ENCODE data around the gene MYO9B. TPM values are rescaled to one million over a fixed set of nuclear protein-coding genes. Genes with fewer than 3 reads are reported as not detected.

The MYO9B gene, protein sequence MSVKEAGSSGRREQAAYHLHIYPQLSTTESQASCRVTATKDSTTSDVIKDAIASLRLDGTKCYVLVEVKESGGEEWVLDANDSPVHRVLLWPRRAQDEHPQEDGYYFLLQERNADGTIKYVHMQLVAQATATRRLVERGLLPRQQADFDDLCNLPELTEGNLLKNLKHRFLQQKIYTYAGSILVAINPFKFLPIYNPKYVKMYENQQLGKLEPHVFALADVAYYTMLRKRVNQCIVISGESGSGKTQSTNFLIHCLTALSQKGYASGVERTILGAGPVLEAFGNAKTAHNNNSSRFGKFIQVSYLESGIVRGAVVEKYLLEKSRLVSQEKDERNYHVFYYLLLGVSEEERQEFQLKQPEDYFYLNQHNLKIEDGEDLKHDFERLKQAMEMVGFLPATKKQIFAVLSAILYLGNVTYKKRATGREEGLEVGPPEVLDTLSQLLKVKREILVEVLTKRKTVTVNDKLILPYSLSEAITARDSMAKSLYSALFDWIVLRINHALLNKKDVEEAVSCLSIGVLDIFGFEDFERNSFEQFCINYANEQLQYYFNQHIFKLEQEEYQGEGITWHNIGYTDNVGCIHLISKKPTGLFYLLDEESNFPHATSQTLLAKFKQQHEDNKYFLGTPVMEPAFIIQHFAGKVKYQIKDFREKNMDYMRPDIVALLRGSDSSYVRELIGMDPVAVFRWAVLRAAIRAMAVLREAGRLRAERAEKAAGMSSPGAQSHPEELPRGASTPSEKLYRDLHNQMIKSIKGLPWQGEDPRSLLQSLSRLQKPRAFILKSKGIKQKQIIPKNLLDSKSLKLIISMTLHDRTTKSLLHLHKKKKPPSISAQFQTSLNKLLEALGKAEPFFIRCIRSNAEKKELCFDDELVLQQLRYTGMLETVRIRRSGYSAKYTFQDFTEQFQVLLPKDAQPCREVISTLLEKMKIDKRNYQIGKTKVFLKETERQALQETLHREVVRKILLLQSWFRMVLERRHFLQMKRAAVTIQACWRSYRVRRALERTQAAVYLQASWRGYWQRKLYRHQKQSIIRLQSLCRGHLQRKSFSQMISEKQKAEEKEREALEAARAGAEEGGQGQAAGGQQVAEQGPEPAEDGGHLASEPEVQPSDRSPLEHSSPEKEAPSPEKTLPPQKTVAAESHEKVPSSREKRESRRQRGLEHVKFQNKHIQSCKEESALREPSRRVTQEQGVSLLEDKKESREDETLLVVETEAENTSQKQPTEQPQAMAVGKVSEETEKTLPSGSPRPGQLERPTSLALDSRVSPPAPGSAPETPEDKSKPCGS (N-terminal part only)
- 70.3 to 94.3 TPM (median 73.4 TPM) in 3 replicates for total RNA-seq (2021)
- percentile 54 among the genes with signal in this experiment for Bru-seq, nascent RNA
- long read RNA-seq, experiment 1, full-length matches to known transcripts = 6 of 152 reads
- long read RNA-seq, experiment 1, partial matches to known transcripts = 70 of 152 reads
- long read RNA-seq, experiment 1, other reads (novel, unspliced or antisense) = 76 of 152 reads
- long read RNA-seq, experiment 2, partial matches to known transcripts = 26 of 55 reads
- long read RNA-seq, experiment 2, other reads (novel, unspliced or antisense) = 29 of 55 reads
- long read RNA-seq, experiment 3 = 0 reads

DNA sequence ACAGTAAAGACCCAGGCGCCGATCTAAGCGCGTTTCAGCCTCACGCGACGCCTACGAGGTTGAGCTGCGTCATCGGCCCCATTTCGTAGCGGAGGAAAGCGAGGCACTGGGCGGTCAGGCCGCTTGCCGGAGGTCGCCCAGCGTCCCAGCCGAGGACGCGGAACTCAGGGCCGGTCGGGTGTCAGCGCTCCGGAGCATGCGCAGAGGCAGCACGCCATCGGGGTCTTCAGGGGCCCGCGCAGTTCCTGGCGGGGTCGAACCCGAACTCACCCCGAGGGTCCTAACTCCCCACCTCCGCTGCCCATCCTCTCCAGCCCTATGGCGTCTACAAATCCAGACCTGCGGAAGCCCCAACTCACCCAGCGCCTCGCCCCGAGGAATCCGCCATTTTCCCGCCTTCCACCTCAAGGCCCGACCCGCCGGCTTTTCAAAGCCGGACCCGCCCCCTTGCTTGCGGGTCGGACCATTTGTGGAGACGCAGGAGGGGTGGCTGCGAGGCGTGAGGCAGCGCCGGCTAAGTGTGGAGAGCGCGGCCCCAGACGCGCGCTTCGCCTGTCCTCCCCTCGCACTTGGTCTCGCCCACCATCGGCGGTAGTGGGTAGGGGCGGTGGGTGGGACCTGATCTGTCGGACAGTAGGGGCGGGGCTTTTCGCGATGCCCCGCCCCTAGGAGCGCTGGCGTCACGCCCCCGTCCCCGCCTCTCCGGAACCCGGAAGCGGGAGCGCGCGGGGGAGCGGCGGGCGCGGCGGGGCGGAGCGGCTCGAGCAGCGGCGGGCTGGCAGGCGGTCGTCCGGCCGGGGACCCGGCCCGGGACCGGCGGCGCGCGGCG is at the start of gene MYO9B, which contains the start of gene HAUS8:
Gene MYO9B (plus strand): TSS at position 743 of the 829 bp plus-strand sequence. CDS start 25,941 bp downstream, outside the sequence.
Gene HAUS8 (minus strand): TSS at position 418 of the 829 bp plus-strand sequence. CDS start 30 bp downstream, at position 388.
- DNase-seq (ENCODE audit: low spot score) = peak; percentile 100
- peak; percentile 96 for ATAC-seq
- Mint-ChIP-seq H3K4me3 (peak within 1 kb of the TSS; percentile 98), H3K27ac (peak within 1 kb of the TSS; percentile 94), H3K36me3 (peaks cover 19% of the 10 kb centered on the region), H3K27me3 (ENCODE audit: low read depth) (peaks cover 2% of the 10 kb centered on the region; the same call in 1 of the 2 replicates), H3K4me1 (peaks cover 56% of the 10 kb centered on the region), H3K9me3 (no peaks in the 10 kb centered on the region)
- CTCF ChIA-PET = interaction anchor here (0.6 kb wide), 2 partner anchors 414 to 821 kb away, joined by 3 to 6 read pairs; no protein-coding TSS in a partner anchor
- POLR2A ChIA-PET = interaction anchor here (0.6 to 0.8 kb wide), 2 partner anchors 139 to 151 kb away, joined by 3 to 4 read pairs; partner anchors contain the start of gene OCEL1
- TF ChIP-seq, protein P1, sequence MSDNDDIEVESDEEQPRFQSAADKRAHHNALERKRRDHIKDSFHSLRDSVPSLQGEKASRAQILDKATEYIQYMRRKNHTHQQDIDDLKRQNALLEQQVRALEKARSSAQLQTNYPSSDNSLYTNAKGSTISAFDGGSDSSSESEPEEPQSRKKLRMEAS (CRISPR knock-in tag; IDR thresholded peaks at IDR 0.05) = peak; percentile 68
- TF ChIP-seq SOX15 (CRISPR knock-in tag; IDR thresholded peaks at IDR 0.05) (no peak), GABPB1 (CRISPR knock-in tag; IDR thresholded peaks at IDR 0.05) (peak; percentile 60), SMAD4 (CRISPR knock-in tag; IDR thresholded peaks at IDR 0.05) (no peak), NFATC4 (CRISPR knock-in tag; IDR thresholded peaks at IDR 0.05) (0 out of 2 replicates have a peak, but pooled peaks have one; percentile 5), ESRRA (CRISPR knock-in tag; IDR thresholded peaks at IDR 0.05; ENCODE audit: borderline replicate concordance) (no peak), TCF7 (CRISPR knock-in tag; IDR thresholded peaks at IDR 0.05; ENCODE audit: low read depth) (no peak), HMGA2 (CRISPR knock-in tag; IDR thresholded peaks at IDR 0.05) (no peak), TEAD1 (CRISPR knock-in tag; IDR thresholded peaks at IDR 0.05) (no peak), GRHL2 (CRISPR knock-in tag; IDR thresholded peaks at IDR 0.05; ENCODE audit: insufficient replicate concordance, severe bottlenecking) (no peak), FOXJ3 (CRISPR knock-in tag; IDR thresholded peaks at IDR 0.05; ENCODE audit: borderline replicate concordance) (no peak), NFYB (CRISPR knock-in tag; conservative IDR thresholded peaks at IDR 0.05; ENCODE audit: low read depth) (0 out of 2 replicates have a peak, but pooled peaks have one; percentile 13), IRF2 (CRISPR knock-in tag; IDR thresholded peaks at IDR 0.05; ENCODE audit: borderline replicate concordance, low read depth) (no peak), GTF2I (CRISPR knock-in tag; conservative IDR thresholded peaks at IDR 0.05) (no peak), ZNF232 (CRISPR knock-in tag; IDR thresholded peaks at IDR 0.05) (0 out of 2 replicates have a peak, but pooled peaks have one; percentile 35), ZNF121 (CRISPR knock-in tag; IDR thresholded peaks at IDR 0.05) (no peak)
- TF ChIP-seq, protein P2, sequence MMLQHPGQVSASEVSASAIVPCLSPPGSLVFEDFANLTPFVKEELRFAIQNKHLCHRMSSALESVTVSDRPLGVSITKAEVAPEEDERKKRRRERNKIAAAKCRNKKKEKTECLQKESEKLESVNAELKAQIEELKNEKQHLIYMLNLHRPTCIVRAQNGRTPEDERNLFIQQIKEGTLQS (CRISPR knock-in tag; conservative IDR thresholded peaks at IDR 0.05) = no peak
- TF ChIP-seq, protein P3, sequence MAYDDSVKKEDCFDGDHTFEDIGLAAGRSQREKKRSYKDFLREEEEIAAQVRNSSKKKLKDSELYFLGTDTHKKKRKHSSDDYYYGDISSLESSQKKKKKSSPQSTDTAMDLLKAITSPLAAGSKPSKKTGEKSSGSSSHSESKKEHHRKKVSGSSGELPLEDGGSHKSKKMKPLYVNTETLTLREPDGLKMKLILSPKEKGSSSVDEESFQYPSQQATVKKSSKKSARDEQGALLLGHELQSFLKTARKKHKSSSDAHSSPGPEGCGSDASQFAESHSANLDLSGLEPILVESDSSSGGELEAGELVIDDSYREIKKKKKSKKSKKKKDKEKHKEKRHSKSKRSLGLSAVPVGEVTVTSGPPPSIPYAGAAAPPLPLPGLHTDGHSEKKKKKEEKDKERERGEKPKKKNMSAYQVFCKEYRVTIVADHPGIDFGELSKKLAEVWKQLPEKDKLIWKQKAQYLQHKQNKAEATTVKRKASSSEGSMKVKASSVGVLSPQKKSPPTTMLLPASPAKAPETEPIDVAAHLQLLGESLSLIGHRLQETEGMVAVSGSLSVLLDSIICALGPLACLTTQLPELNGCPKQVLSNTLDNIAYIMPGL (CRISPR knock-in tag; IDR thresholded peaks at IDR 0.05) = no peak
- TF ChIP-seq, protein P4, sequence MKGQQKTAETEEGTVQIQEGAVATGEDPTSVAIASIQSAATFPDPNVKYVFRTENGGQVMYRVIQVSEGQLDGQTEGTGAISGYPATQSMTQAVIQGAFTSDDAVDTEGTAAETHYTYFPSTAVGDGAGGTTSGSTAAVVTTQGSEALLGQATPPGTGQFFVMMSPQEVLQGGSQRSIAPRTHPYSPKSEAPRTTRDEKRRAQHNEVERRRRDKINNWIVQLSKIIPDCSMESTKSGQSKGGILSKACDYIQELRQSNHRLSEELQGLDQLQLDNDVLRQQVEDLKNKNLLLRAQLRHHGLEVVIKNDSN (CRISPR knock-in tag; IDR thresholded peaks at IDR 0.05) = 0 out of 2 replicates have a peak, but pooled peaks have one; percentile 34
- TF ChIP-seq, protein P5, sequence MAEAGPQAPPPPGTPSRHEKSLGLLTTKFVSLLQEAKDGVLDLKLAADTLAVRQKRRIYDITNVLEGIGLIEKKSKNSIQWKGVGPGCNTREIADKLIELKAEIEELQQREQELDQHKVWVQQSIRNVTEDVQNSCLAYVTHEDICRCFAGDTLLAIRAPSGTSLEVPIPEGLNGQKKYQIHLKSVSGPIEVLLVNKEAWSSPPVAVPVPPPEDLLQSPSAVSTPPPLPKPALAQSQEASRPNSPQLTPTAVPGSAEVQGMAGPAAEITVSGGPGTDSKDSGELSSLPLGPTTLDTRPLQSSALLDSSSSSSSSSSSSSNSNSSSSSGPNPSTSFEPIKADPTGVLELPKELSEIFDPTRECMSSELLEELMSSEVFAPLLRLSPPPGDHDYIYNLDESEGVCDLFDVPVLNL (CRISPR knock-in tag; IDR thresholded peaks at IDR 0.05; ENCODE audit: borderline replicate concordance, low read depth) = peak; percentile 87; the same call in 1 of the 2 replicates
- TF ChIP-seq, protein P6, sequence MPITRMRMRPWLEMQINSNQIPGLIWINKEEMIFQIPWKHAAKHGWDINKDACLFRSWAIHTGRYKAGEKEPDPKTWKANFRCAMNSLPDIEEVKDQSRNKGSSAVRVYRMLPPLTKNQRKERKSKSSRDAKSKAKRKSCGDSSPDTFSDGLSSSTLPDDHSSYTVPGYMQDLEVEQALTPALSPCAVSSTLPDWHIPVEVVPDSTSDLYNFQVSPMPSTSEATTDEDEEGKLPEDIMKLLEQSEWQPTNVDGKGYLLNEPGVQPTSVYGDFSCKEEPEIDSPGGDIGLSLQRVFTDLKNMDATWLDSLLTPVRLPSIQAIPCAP (CRISPR knock-in tag; IDR thresholded peaks at IDR 0.05) = no peak
- TF ChIP-seq, protein P7, sequence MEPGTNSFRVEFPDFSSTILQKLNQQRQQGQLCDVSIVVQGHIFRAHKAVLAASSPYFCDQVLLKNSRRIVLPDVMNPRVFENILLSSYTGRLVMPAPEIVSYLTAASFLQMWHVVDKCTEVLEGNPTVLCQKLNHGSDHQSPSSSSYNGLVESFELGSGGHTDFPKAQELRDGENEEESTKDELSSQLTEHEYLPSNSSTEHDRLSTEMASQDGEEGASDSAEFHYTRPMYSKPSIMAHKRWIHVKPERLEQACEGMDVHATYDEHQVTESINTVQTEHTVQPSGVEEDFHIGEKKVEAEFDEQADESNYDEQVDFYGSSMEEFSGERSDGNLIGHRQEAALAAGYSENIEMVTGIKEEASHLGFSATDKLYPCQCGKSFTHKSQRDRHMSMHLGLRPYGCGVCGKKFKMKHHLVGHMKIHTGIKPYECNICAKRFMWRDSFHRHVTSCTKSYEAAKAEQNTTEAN (CRISPR knock-in tag; IDR thresholded peaks at IDR 0.05) = no peak
